ENCODE results near the gene DISP1.

DNA sequence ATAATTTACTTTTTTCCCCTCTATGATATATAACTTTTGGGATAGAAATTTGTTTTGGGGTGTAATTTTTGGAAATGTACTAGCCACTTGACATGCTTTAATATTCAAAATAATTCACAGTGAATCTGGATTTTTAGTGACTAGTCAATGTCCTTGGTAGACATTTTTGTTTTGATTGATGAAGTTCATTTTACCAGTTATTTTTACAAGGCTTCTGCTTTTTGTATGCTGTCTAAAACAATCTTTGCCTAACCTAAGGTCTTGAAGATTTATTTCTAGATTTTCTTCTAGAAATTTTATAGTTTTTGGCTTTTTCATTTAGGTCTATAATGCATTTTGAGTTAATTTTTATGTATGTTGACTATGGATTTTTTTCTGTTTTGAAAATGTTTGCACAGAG lies 30.9 kb downstream of the DISP1 start:
- TF ChIP-seq POLR2A (IDR thresholded peaks at IDR 0.05) = no peak
- TF ChIP-seq CTCF (IDR thresholded peaks at IDR 0.05) = no peak
- TF ChIP-seq POLR2AphosphoS5 (IDR thresholded peaks at IDR 0.05) = no peak
